Breast epithelium (tissue), 3 donors: ENCODE measurements around the gene CFAP100.

Experiments
- CTCF ChIP-seq, 3 donors: fragments of 450-650 bp; IDR thresholded peaks; one replicate each; pipeline ENCODE4 v1.5.1; 2016 to 2017; ENCODE audit warnings: antibody characterized with exemption in 3 of 3, mild to moderate bottlenecking in 3 of 3, moderate library complexity in 3 of 3
- POLR2A ChIP-seq: fragments of 450-650 bp; IDR thresholded peaks from one replicate; pipeline ENCODE4 v1.6.1; 2016; ENCODE audit warnings: antibody characterized with exemption, mild to moderate bottlenecking, moderate library complexity
- POLR2AphosphoS5 ChIP-seq, 3 donors: sonication (generic); formaldehyde crosslinking; IDR thresholded peaks; one replicate each; pipeline ENCODE4 v1.6.1; 2017; ENCODE audit warnings: antibody characterized with exemption in 3 of 3

GRCh38 chr3:126434931-126435411 lies 40.3 kb downstream of the CFAP100 start:
- TF ChIP-seq POLR2A (no peak), CTCF (IDR thresholded peaks at IDR 0.05) (no peak), POLR2AphosphoS5 (IDR thresholded peaks at IDR 0.05) (no peak)
